Measurements from ENCODE around the gene RNF144B.

DNA sequence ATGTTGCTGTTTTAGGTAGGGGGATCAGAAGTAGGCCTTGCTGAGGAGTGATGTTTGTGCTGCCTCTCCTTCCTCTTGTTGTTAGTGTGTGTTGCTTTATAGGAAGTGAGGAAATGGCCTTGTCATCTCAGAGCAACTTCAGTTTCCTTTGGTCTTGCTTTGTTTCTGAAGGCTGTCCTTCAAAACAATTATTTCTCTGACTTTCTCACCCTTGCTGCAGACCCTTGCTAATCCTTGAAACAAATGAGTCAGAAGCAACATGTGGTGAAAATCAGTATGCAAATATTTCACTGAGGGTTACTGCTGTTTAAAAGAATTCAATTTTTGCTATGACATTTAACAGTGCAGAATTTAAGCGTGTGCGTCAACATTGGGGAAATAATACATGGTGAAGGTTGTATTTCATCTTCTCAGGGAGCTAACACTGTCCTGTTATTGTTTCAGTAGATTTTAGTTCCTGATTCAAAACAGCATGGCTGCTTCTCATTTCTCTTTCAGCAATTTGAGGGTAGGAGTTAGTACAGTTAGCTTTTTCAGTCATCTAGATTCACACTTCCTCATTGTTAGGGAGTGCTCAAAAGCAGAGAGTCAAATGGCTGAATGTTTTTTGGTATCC, 13.8 kb downstream of the RNF144B start:
- TF ChIP-seq, protein P1, sequence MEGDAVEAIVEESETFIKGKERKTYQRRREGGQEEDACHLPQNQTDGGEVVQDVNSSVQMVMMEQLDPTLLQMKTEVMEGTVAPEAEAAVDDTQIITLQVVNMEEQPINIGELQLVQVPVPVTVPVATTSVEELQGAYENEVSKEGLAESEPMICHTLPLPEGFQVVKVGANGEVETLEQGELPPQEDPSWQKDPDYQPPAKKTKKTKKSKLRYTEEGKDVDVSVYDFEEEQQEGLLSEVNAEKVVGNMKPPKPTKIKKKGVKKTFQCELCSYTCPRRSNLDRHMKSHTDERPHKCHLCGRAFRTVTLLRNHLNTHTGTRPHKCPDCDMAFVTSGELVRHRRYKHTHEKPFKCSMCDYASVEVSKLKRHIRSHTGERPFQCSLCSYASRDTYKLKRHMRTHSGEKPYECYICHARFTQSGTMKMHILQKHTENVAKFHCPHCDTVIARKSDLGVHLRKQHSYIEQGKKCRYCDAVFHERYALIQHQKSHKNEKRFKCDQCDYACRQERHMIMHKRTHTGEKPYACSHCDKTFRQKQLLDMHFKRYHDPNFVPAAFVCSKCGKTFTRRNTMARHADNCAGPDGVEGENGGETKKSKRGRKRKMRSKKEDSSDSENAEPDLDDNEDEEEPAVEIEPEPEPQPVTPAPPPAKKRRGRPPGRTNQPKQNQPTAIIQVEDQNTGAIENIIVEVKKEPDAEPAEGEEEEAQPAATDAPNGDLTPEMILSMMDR (IDR thresholded peaks at IDR 0.05), result no peak
- no peak for TF ChIP-seq POLR2A (IDR thresholded peaks at IDR 0.05)
